HCT116 (cell line): ENCODE results near the gene FRRS1L. TPM values are rescaled to one million over a fixed set of nuclear protein-coding genes. Genes with fewer than 3 reads are reported as not detected.

Experiments
- ATAC-seq: fragments of 200-7000 bp; cut with Tn5 transposase; 2 replicates; pipeline ENCODE4 v1.9.1; 2020; ENCODE audit warnings: mild to moderate bottlenecking, moderate library complexity
- BruUV-seq: library from RNA; stranded (reverse); fragments of 400-500 nt; replicated peaks from 2 replicates; lab custom pipeline; 2021; lab: Mats Ljungman, UMichigan
- CTCF ChIA-PET: fragments of 300-600 bp; sonication (Branson Sonifier 250); formaldehyde crosslinking; loops from one replicate; lab custom pipeline; 2021; ENCODE audit warnings: antibody characterized with exemption; lab: Charles Lee
- POLR2A ChIA-PET: fragments of 300-600, 350-600 bp; sonication (Branson Sonifier 250); formaldehyde crosslinking; loops from one replicate; lab custom pipeline; 2021; ENCODE audit warnings: antibody characterized with exemption; lab: Charles Lee
- RAD21 ChIA-PET, 2 experiments: fragments of 300-600 bp; sonication (Branson Sonifier 250); formaldehyde crosslinking; loops; one replicate each; lab custom pipeline; 2023; ENCODE audit warnings: low total read pairs in 2 of 2; ENCODE audit not compliant: uncharacterized antibody in 2 of 2, unreplicated experiment in 2 of 2, low non-redundant PET in 1 of 2; lab: Charles Lee
- DNase-seq: peaks from one replicate; pipeline ENCODE4 v3.0.0-alpha.2; 2010; ENCODE audit warnings: low read depth, low spot score
- H2AFZ ChIP-seq: fragments of 200-600 bp; shearing (Covaris generic), sonication (generic); 2 replicates; pipeline ENCODE4 v1.6.1; 2017; ENCODE audit warnings: low read depth, mixed run types, mixed read lengths, antibody characterized with exemption, low read length; ENCODE audit not compliant: poor library complexity, severe bottlenecking
- H3K27ac ChIP-seq: 2 replicates; pipeline ENCODE4 v1.5.1; 2012; ENCODE audit warnings: low read depth, low read length
- H3K27me3 ChIP-seq: fragments of 200-600 bp; sonication (generic); 2 replicates; pipeline ENCODE4 v1.6.1; 2016; ENCODE audit warnings: mixed run types, low read length, mixed read lengths; ENCODE audit not compliant: insufficient read depth
- H3K36me3 ChIP-seq, 2 experiments: fragments of 200-500 bp in 1 of 2; fragments of 200-600 bp in 1 of 2; sonication (Bioruptor generic) in 1 of 2; sonication (generic) in 1 of 2; 2 replicates each; pipeline versions ENCODE4 v1.5.1 to v1.6.1; 2014 to 2016; ENCODE audit warnings: low read length in 2 of 2, inconsistent platforms in 1 of 2, mixed read lengths in 1 of 2, mixed run types in 1 of 2; ENCODE audit not compliant: insufficient read depth in 2 of 2, control insufficient read depth in 1 of 2
- H3K4me1 ChIP-seq, 2 experiments: fragments of 200-600 bp in 1 of 2; sonication (generic) in 1 of 2; 2 replicates each; pipeline versions ENCODE4 v1.5.1 to v1.6.1; 2012 to 2017; ENCODE audit warnings: low read length in 2 of 2, inconsistent platforms in 1 of 2, mild to moderate bottlenecking in 1 of 2, mixed read lengths in 1 of 2, mixed run types in 1 of 2, moderate library complexity in 1 of 2; ENCODE audit not compliant: insufficient read depth in 2 of 2, control insufficient read depth in 1 of 2
- H3K4me2 ChIP-seq: fragments of 200-600 bp; sonication (generic); 2 replicates; pipeline ENCODE4 v1.6.1; 2017; ENCODE audit warnings: mixed run types, low read length, mixed read lengths
- H3K4me3 ChIP-seq, 2 experiments: fragments of 200-600 bp in 1 of 2; sonication (generic) in 1 of 2; replicated peaks in 1 of 2; 2 replicates each; pipeline ENCODE4 v1.5.1; 2011 to 2016; ENCODE audit warnings: low read length in 2 of 2, control low read depth in 1 of 2, low read depth in 1 of 2, mild to moderate bottlenecking in 1 of 2, mixed read lengths in 1 of 2, mixed run types in 1 of 2
- H3K79me2 ChIP-seq: fragments of 200-600 bp; sonication (generic); 2 replicates; pipeline ENCODE4 v1.6.1; 2017; ENCODE audit warnings: mild to moderate bottlenecking, mixed run types, low read length, moderate library complexity, mixed read lengths; ENCODE audit not compliant: insufficient read depth
- H3K9ac ChIP-seq: fragments of 200-600 bp; sonication (generic); 2 replicates; pipeline ENCODE4 v1.6.1; 2016; ENCODE audit warnings: low read length, mixed read lengths
- H3K9me2 ChIP-seq: fragments of 200-600 bp; sonication (generic), shearing (Covaris generic); 2 replicates; pipeline ENCODE4 v1.6.1; 2017; ENCODE audit warnings: mixed run types, mild to moderate bottlenecking, moderate library complexity; ENCODE audit not compliant: insufficient read depth
- H3K9me3 ChIP-seq, 2 experiments: fragments of 200-500 bp in 1 of 2; fragments of 200-600 bp in 1 of 2; sonication (Bioruptor generic) in 1 of 2; sonication (generic) in 1 of 2; 2 replicates each; pipeline ENCODE4 v1.6.1; 2014 to 2017; ENCODE audit warnings: low read length in 2 of 2, mixed read lengths in 2 of 2, inconsistent platforms in 1 of 2, low read depth in 1 of 2, mild to moderate bottlenecking in 1 of 2, mixed run types in 1 of 2, moderate library complexity in 1 of 2; ENCODE audit not compliant: control insufficient read depth in 1 of 2, insufficient read depth in 1 of 2
- H4K20me1 ChIP-seq: fragments of 200-600 bp; sonication (generic), shearing (Covaris generic); 2 replicates; pipeline ENCODE4 v1.6.1; 2017; ENCODE audit warnings: mixed run types, mild to moderate bottlenecking, moderate library complexity; ENCODE audit not compliant: insufficient read depth
- CBX3 ChIP-seq: IDR thresholded peaks from 2 replicates; pipeline ENCODE4 v1.6.1; 2012; ENCODE audit warnings: low read depth
- CEBPB ChIP-seq: IDR thresholded peaks from 2 replicates; pipeline ENCODE4 v1.6.1; 2012; ENCODE audit warnings: low read depth
- CTCF ChIP-seq, 3 experiments: fragments of 200-600 bp in 1 of 3; sonication (generic) in 1 of 3; IDR thresholded peaks in 2 of 3; conservative IDR thresholded peaks in 1 of 3; 2 replicates each; pipeline ENCODE4 v1.5.1; 2012 to 2017; ENCODE audit warnings: low read depth in 2 of 3, low read length in 2 of 3, antibody characterized with exemption in 1 of 3, borderline replicate concordance in 1 of 3, control low read depth in 1 of 3, mild to moderate bottlenecking in 1 of 3, mixed read lengths in 1 of 3, mixed run types in 1 of 3, moderate library complexity in 1 of 3; ENCODE audit not compliant: insufficient read depth in 1 of 3
- ELF1 ChIP-seq: IDR thresholded peaks from 2 replicates; pipeline ENCODE4 v1.6.1; 2012; ENCODE audit warnings: low read depth, borderline replicate concordance
- JUND ChIP-seq: IDR thresholded peaks from 2 replicates; pipeline ENCODE4 v1.6.1; 2012
- POLR2A ChIP-seq: IDR thresholded peaks from 2 replicates; pipeline ENCODE4 v1.7.0; 2011; ENCODE audit warnings: borderline replicate concordance; ENCODE audit not compliant: insufficient read depth, insufficient read length; ENCODE audit errors: extremely low read depth
- POLR2AphosphoS5 ChIP-seq: IDR thresholded peaks from 2 replicates; pipeline ENCODE4 v1.6.1; 2011; ENCODE audit warnings: mild to moderate bottlenecking, low read depth, low read length, moderate library complexity
- RAD21 ChIP-seq: IDR thresholded peaks from 2 replicates; pipeline ENCODE4 v1.6.1; 2012; ENCODE audit warnings: low read depth, mild to moderate bottlenecking
- SIN3A ChIP-seq: IDR thresholded peaks from 2 replicates; pipeline ENCODE4 v1.6.1; 2012; ENCODE audit warnings: low read depth
- SP1 ChIP-seq: IDR thresholded peaks from 2 replicates; pipeline ENCODE4 v1.6.1; 2012; ENCODE audit warnings: low read depth
- TCF7L2 ChIP-seq: IDR thresholded peaks from 2 replicates; pipeline ENCODE4 v1.7.0; 2011; ENCODE audit warnings: borderline replicate concordance, inconsistent platforms; ENCODE audit not compliant: insufficient read depth, insufficient read length; ENCODE audit errors: extremely low read depth
- YY1 ChIP-seq: IDR thresholded peaks from 2 replicates; pipeline ENCODE4 v1.6.1; 2011; ENCODE audit warnings: low read length, low read depth, moderate library complexity, mild to moderate bottlenecking; ENCODE audit not compliant: insufficient replicate concordance; ENCODE audit errors: extremely low read depth
- ZFX ChIP-seq: fragments of 450-650 bp; IDR thresholded peaks from 2 replicates; pipeline ENCODE4 v1.6.1; 2017
- intact Hi-C: fragments of 100-400 bp; cut with micrococcal nuclease; formaldehyde crosslinking; loops from 2 replicates; pipeline ENCODE4 v1.10.0; 2022
- total RNA-seq: library from RNA; stranded (reverse); gene quantifications from one replicate; pipeline ENCODE4 v1.2.1, GENCODE V29; 2021; ENCODE audit not compliant: unreplicated experiment
- TF ChIP-seq, protein P1 (sequence below): IDR thresholded peaks from 2 replicates; pipeline ENCODE4 v1.6.1; 2012

The FRRS1L gene
- total RNA-seq, 1 experiment from 2014 or later: not detected

DNA sequence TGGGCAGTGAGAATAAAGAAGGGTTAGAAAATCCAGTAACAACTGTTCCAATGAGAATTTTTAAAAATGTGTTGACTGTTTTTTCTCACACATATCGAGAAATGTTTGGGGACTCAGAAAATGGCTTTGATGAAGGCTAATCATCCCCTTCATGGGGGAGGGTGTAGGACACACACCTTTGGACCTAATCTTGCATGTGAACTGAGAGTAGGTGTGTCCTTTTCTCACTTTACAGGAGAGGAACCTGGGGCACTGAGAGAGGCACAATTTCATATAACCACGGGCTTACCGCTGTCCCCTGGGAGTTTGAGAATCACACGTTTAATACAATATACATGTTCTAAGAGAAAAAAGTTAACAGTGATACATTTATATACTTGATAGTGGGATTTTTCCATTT is 17.3 kb downstream of the FRRS1L start (continued):
- no peak for TF ChIP-seq RAD21
- TF ChIP-seq ZFX: no peak
- no peak for TF ChIP-seq POLR2A
- TF ChIP-seq CTCF (IDR thresholded peaks at IDR 0.05 in 2 of 3, conservative IDR thresholded peaks at IDR 0.05 in 1 of 3; ENCODE audit: borderline replicate concordance in 1 of 3, insufficient read depth in 1 of 3, low read depth in 2 of 3, low read length in 2 of 3): no peak
- TF ChIP-seq SP1: no peak
- TF ChIP-seq POLR2AphosphoS5: no peak
- TF ChIP-seq CBX3: no peak

GRCh38 chr9:109149089-109149488 is 18.0 kb downstream of the FRRS1L start:
- ChIA-PET CTCF (no interaction called here), RAD21 (no interaction called here), POLR2A (no interaction called here)
- H3K4me1 ChIP-seq: peaks cover 0 to 3% of the 10 kb centered on the region in 2 experiments; a peak in 2 of 4 replicates
- H3K4me2 ChIP-seq: no peak overlapping the region
- no peaks in the 10 kb centered on the region for H3K36me3 ChIP-seq
- H2AFZ ChIP-seq: no peak overlapping the region
- no peak overlapping the region for H3K27ac ChIP-seq
- no peaks in the 10 kb centered on the region for H4K20me1 ChIP-seq
- intact Hi-C loops: no loop called here
- no peak overlapping the region for H3K9ac ChIP-seq
- no peaks in the 10 kb centered on the region for H3K9me2 ChIP-seq
- TF ChIP-seq TCF7L2 (no peak), JUND (no peak), ZFX (no peak), CBX3 (no peak), SIN3A (no peak), YY1 (no peak), CEBPB (no peak), SP1 (no peak), ELF1 (no peak), RAD21 (no peak)
- TF ChIP-seq, protein P1, sequence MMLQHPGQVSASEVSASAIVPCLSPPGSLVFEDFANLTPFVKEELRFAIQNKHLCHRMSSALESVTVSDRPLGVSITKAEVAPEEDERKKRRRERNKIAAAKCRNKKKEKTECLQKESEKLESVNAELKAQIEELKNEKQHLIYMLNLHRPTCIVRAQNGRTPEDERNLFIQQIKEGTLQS: no peak
- H3K27me3 ChIP-seq: no peaks in the 10 kb centered on the region
- peaks cover 3 to 9% of the 10 kb centered on the region in 2 experiments; a peak in 2 of 4 replicates for H3K9me3 ChIP-seq
- H3K79me2 ChIP-seq: no peaks in the 10 kb centered on the region
- no peak for DNase-seq
- ATAC-seq: no peak
- BruUV-seq: no TSS peak
- no peak overlapping the region for H3K4me3 ChIP-seq
